Mammary microvascular endothelial cell (primary cell): ENCODE results near the gene RAB44. TPM values are rescaled to one million over a fixed set of nuclear protein-coding genes. Genes with fewer than 3 reads are reported as not detected.

Experiments used
- total RNA-seq: library from RNA; depleted of rRNA; stranded (reverse); fragments of >200 nt; gene quantifications from 2 replicates; pipeline ENCODE4 v1.2.3, GENCODE V29; 2015

Gene RAB44, protein sequence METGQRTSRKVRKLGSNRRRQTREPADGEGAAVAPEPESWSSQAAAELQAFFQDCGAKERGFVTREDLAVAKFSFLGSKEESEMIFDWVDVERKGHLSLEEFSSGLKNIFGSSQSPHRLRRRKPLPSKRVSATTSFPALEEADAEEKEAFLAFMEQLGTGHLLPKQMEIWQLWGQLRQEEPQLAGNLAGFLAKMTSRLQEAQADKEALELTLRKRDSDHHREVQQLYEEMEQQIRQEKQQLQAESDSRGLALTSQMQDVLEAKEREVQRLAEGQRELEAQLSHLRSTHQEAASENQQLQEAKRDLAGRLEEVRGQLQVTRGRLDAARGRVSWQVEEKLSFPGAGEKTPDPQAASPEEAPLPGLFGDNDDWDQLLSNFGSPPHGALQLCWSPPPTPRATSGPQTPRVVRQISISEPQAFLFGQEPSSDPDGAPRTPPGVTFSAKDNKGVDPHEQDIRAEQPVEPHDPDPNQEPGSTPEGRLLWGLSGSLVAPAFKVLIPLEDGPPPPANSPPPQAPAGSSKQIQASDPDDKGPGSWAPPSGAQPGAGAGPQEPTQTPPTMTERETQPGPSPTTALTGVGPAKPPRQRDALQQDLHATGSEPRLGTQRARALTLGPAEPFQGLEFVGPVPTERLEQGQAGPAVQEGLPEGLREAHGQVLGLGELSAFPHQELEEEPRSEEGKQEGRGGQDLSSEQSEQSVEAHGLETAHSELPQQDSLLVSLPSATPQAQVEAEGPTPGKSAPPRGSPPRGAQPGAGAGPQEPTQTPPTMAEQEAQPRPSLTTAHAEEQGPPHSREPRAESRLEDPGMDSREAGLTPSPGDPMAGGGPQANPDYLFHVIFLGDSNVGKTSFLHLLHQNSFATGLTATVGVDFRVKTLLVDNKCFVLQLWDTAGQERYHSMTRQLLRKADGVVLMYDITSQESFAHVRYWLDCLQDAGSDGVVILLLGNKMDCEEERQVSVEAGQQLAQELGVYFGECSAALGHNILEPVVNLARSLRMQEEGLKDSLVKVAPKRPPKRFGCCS
- total RNA-seq, result 0.07 and 0.10 TPM in 2 replicates

GRCh38 chr6:36697481-36697903 lies at the start of gene RAB44:
RAB44 (plus strand) TSS chr6:36697826; CDS start chr6:36704236, 6,410 bp downstream.

GRCh38 chr6:36678488-36679042 lies 19.1 kb upstream of the RAB44 start, which contains the start of gene CDKN1A:
CDKN1A (plus strand) TSS chr6:36678714; CDS start chr6:36684102, 5,388 bp downstream.

Other genes with a start within 250 kb of the RAB44 start
- 14.4 and 15.9 TPM in 2 replicates for gene STK38, start 150.3 kb upstream of the RAB44 start, total RNA-seq
- gene SRSF3, start 103.5 kb upstream of the RAB44 start, total RNA-seq, result 181 and 194 TPM in 2 replicates
- gene CDKN1A, start 19.1 kb upstream of the RAB44 start, total RNA-seq, result 294 and 299 TPM in 2 replicates
- gene CPNE5, start 141.6 kb downstream of the RAB44 start, total RNA-seq, result 2.3 and 3.3 TPM in 2 replicates
- 35.6 and 38.4 TPM in 2 replicates for gene PPIL1, start 177.0 kb downstream of the RAB44 start, total RNA-seq
- 31.7 and 35.8 TPM in 2 replicates for gene C6orf89, start 188.1 kb downstream of the RAB44 start, total RNA-seq